Small intestine (tissue), 7 donors: ENCODE data around the gene CACNG6. TPM values are rescaled to one million over a fixed set of nuclear protein-coding genes. Genes with fewer than 3 reads are reported as not detected.

Source experiments
- DNase-seq, 2 donors: peaks; one replicate each; pipeline versions ENCODE4 v3.0.0 to v3.0.0-alpha.2; 2013
- FAIRE-seq: peaks from 2 replicates; lab custom pipeline; 2012; peaks lifted over from hg19 to GRCh38; lab: Jason Lieb, UNC
- H3K27ac ChIP-seq, 3 donors: one replicate each; pipeline ENCODE4 v1.5.1; 2013; ENCODE audit warnings: low read length in 2 of 3, mild to moderate bottlenecking in 2 of 3, control low read depth in 1 of 3, inconsistent platforms in 1 of 3, low read depth in 1 of 3, moderate library complexity in 1 of 3
- H3K27me3 ChIP-seq, 3 donors: one replicate each; pipeline ENCODE4 v1.6.1; 2013; ENCODE audit warnings: low read length in 3 of 3, inconsistent platforms in 1 of 3; ENCODE audit not compliant: control insufficient read depth in 3 of 3, insufficient read depth in 3 of 3
- H3K36me3 ChIP-seq, 3 donors: one replicate each; pipeline ENCODE4 v1.6.1; 2013; ENCODE audit warnings: low read length in 3 of 3, inconsistent platforms in 1 of 3, low read depth in 1 of 3, mild to moderate bottlenecking in 1 of 3, moderate library complexity in 1 of 3; ENCODE audit not compliant: control insufficient read depth in 3 of 3, insufficient read depth in 2 of 3
- H3K4me1 ChIP-seq, 3 donors: one replicate each; pipeline ENCODE4 v1.6.1; 2013; ENCODE audit warnings: low read length in 2 of 3, inconsistent platforms in 1 of 3, low read depth in 1 of 3, mild to moderate bottlenecking in 1 of 3, moderate library complexity in 1 of 3; ENCODE audit not compliant: control insufficient read depth in 3 of 3, insufficient read depth in 2 of 3
- H3K4me3 ChIP-seq, 3 donors: one replicate each; pipeline ENCODE4 v1.5.1; 2013; ENCODE audit warnings: low read length in 3 of 3, control low read depth in 1 of 3, inconsistent platforms in 1 of 3, low read depth in 1 of 3, mild to moderate bottlenecking in 1 of 3, moderate library complexity in 1 of 3
- H3K9me3 ChIP-seq, 2 donors: one replicate each; pipeline ENCODE4 v1.6.1; 2013; ENCODE audit warnings: low read depth in 1 of 2, low read length in 1 of 2; ENCODE audit not compliant: control insufficient read depth in 2 of 2, insufficient read depth in 1 of 2
- WGBS, 3 donors: extraction: QIAGEN DNeasy Blood & Tissue Kit; methylation state at CpG; one replicate each; pipeline ENCODE4 v1.1.7; 2013; 5-methylcytosine and 5-hydroxymethylcytosine counted together
- polyA plus RNA-seq, 4 donors: library from polyadenylated mRNA; stranded (reverse) in 3 of 4; unstranded in 1 of 4; fragments of 200-250 nt in 3 of 4; fragments of 120-200 nt in 1 of 4; gene quantifications; one replicate each; pipeline versions ENCODE4 v1.2.1 to v1.2.3, GENCODE V29; 2013
- donor health status: healthy with polysubstance abuse.
- donor health status: control.
- donor health status: control.
- donor health status: Bipolar disorder and iron deficiency.
- donor health status: healthy.

CACNG6 gene
- polyA plus RNA-seq, 4 donors = 0.03 to 0.06 TPM; not detected in 2

DNA sequence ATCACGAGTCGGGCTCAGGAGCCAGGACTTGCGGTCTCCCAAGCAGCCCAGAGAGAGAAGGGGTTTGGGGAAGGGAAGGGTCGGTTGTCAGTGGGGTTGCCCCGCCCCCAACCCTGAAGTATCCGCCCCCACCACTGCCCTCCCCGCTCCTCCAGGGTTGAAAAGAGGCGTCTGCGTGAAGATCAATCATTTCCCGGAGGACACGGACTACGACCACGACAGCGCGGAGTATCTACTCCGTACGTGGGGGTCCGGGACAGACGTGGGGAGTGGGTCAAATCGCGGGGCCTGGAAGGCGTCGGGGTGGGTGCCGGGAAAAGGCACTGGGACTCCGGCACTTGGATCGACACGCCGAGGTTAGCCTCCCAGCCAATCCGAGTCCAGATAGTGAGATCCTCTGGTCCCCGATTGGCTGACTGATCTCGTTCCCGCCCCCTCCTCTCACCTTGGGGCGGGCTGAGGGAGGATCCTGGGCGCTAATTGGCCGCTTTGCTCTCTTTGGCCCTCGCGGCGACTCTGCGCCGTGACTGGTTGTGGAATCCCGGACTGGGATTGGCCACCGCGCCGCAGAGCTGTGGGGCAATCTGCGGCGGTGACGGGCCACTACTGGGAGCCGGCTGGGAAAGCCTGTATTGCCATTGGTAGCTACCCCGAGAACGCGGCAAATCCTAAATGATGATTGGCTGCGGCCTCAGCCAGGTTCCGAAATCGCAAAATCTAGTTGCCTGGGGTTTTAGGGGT, 13.3 kb upstream of the CACNG6 start:
- Histone ChIP-seq H3K4me1 (peaks cover 0 to 4% (median 2%) of the 10 kb centered on the region in 3 donors), H3K36me3 (no peaks in the 10 kb centered on the region), H3K27me3 (peaks cover 3 to 47% (median 26%) of the 10 kb centered on the region in 3 donors), H3K4me3 (no peak overlapping the region), H3K27ac (no peak overlapping the region), H3K9me3 (peaks cover 3 to 16% of the 10 kb centered on the region in 2 donors)
- FAIRE-seq (no peak), DNase-seq (peak in 1 of 2 donors; percentile 12)
- WGBS, 3 donors = 6 to 31% (median 21%) methylated on average over 53 to 54 of the region's 54 CpGs

DNA sequence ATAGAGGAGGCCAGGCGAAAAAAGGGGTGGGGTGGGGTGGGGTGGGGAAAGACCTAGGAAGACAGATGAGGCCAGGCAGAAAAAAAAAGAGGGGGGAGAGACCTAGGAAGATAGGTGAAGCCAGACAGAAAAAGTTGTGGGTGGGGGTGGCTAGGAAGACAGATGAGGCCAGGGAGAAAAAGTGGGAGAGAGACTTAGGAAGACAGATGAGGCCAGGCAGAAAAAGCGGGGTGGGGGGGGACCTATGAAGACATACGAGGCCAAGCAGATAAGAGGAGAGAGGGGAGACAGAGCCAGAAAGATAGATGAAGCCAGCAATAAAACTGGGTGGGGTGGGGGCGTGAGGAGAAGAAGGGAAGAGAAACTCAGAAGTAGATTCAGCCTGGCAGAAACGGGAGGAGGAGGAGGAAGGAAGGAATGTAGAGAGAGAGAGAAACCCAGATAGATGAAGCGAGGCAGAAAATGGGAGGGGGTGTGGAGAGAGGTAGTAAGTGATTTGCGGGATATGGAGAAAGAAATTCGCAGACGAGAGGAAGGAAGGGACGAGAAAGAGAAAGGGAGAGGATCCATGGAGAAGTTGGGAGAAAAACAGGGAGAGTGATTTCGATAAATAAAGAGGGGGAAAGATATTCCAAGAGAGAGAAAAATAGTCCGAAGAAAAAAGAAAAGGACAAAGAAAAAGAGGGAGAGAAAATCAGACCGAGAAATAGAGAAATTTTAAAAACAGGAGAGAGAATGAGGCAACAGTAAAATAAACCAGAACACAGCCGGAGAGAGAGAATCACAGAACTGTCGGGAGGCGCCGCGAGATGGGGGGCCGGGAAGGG, 12.2 kb upstream of the CACNG6 start:
- Histone ChIP-seq H3K27ac (no peak overlapping the region), H3K4me1 (peaks cover 0 to 4% (median 2%) of the 10 kb centered on the region in 3 donors), H3K9me3 (peaks cover 3 to 16% of the 10 kb centered on the region in 2 donors), H3K27me3 (peaks cover 3 to 58% (median 35%) of the 10 kb centered on the region in 3 donors), H3K4me3 (no peak overlapping the region), H3K36me3 (no peaks in the 10 kb centered on the region)
- DNase-seq (no peak), FAIRE-seq (no peak)
- 3 to 11% (median 6%) methylated on average over 17 to 19 of the region's 19 CpGs for WGBS, 3 donors

DNA sequence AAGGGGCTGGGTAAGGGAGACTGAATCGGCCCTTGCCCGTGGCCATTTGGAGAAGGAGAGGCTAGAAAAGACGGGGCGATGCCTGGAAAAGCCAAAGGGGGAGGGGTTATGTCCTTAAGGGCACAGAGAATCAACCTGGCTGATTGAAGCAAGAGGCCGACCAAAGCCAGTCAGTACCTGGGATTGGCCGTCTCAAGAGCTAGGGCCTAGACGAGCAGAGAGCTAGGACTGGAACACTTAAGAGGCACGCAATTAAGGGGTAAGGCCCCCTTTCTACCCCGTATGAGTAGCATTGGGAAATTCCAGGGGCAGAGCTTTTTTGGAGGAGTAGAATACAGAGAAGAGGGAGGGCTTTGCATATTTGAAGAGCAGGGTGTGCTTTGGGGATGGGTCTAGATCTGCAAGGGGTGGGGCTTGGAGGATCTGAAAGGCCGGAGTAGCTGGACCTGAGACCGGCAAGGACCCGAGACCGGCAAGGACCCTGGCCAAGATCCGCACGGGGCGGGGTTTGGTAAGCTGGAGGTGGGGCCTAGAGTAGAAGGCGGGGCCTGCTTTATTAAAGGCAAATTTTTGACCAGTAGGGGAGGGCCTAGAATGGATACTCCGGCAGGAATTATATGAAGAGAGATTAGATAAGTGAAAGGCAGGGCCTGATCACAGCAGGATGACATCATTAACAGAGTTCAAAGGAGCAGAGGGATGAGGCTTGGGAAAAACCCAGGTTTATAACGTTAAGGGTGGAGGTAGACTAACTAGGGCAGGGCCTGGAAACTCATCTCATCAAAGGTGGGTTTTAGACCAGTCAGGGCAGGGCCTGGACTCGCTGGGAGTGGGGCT, 10.7 kb upstream of the CACNG6 start:
- H3K4me3 ChIP-seq = no peak overlapping the region
- H3K9me3 ChIP-seq = peaks cover 3 to 16% of the 10 kb centered on the region in 2 donors
- H3K27ac ChIP-seq = no peak overlapping the region
- H3K36me3 ChIP-seq = no peaks in the 10 kb centered on the region
- FAIRE-seq (no peak), DNase-seq (peak; percentile 59 to 74)
- 15 to 22% (median 20%) methylated on average over 20 of the region's 20 CpGs for WGBS, 3 donors
- peaks cover 3 to 61% (median 38%) of the 10 kb centered on the region in 3 donors for H3K27me3 ChIP-seq
- H3K4me1 ChIP-seq = peaks cover 0 to 4% (median 2%) of the 10 kb centered on the region in 3 donors

DNA sequence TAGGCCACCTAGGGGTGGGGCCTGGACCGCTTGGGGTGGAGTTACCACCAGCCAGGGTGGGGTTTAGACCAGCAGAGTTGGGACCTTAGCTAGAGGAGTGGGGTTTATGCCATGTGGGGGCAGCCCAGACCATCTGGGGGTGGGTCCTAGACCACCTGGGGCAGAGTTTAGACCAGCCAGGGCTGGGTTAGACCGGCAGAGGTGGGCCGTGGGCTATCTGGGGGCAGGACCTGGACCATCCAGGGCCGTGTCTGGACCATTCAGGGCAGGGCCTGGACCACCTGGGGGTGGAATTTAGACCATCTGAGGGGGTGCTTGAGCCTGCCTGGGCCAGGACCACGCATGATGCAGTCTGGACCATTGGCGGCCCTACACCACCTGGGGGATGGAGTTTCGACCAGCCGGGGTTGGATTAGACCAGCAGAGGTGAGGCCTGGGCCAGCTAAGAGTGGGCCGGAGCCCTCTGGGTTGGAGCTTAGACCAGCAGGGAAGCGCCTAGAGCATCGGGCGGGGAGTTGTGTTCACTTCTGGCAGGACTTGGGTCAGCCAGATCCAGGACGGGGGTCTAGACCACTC, 10.0 kb upstream of the CACNG6 start:
- peaks cover 3 to 16% of the 10 kb centered on the region in 2 donors for H3K9me3 ChIP-seq
- 60 to 71% (median 66%) methylated on average over 11 to 13 of the region's 13 CpGs for whole genome bisulfite sequencing, 3 donors
- peaks cover 3 to 61% (median 38%) of the 10 kb centered on the region in 3 donors for H3K27me3 ChIP-seq
- DNase-seq (no peak), FAIRE-seq (no peak)
- H3K36me3 ChIP-seq = no peaks in the 10 kb centered on the region
- no peak overlapping the region for H3K27ac ChIP-seq
- peaks cover 0 to 4% (median 2%) of the 10 kb centered on the region in 3 donors for H3K4me1 ChIP-seq
- no peak overlapping the region for H3K4me3 ChIP-seq

DNA sequence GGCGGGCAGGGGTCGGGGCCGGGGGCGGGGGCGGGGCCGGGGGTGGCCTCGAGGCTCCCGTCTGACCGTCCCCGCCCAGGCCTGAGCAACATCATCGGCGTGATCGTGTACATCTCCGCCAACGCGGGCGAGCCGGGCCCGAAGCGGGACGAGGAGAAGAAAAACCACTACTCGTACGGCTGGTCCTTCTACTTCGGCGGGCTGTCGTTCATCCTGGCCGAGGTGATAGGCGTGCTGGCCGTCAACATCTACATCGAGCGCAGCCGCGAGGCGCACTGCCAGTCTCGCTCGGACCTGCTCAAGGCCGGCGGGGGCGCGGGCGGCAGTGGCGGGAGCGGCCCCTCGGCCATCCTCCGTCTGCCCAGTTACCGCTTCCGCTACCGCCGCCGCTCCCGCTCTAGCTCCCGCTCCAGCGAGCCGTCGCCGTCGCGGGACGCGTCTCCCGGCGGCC, 9.4 kb upstream of the CACNG6 start:
- Histone ChIP-seq H3K4me1 (peaks cover 0 to 4% (median 2%) of the 10 kb centered on the region in 3 donors), H3K27me3 (peaks cover 3 to 59% (median 38%) of the 10 kb centered on the region in 3 donors), H3K27ac (no peak overlapping the region), H3K36me3 (no peaks in the 10 kb centered on the region), H3K4me3 (peak overlapping the region in 1 of 3 donors; percentile 32), H3K9me3 (peaks cover 3 to 16% of the 10 kb centered on the region in 2 donors)
- DNase-seq (peak in 1 of 2 donors; percentile 32), FAIRE-seq (no peak)
- WGBS, 3 donors = 4 to 9% (median 8%) methylated on average over 23 to 62 of the region's 62 CpGs

DNA sequence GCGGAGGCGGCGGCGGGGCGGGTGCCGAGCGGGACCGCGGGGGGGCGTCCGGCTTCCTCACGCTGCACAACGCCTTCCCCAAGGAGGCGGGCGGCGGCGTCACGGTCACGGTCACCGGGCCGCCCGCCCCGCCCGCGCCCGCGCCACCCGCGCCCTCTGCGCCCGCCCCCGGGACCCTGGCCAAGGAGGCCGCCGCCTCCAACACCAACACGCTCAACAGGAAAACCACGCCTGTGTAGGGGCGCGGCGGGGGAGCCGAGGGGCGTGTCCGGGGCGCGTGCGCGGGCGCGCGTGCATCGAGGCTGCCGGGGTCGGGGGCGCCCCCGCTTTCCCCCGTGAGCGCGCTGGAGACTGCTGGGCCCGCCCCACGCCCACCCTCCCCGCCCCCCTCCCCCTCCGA, 8.8 kb upstream of the CACNG6 start:
- peaks cover 3 to 16% of the 10 kb centered on the region in 2 donors for H3K9me3 ChIP-seq
- H3K27me3 ChIP-seq = peaks cover 3 to 54% (median 38%) of the 10 kb centered on the region in 3 donors
- WGBS, 3 donors = 0 to 9% (median 1%) methylated on average over 7 to 61 of the region's 61 CpGs
- H3K4me3 ChIP-seq = peak overlapping the region in 2 of 3 donors; percentile 9 to 32
- H3K36me3 ChIP-seq = no peaks in the 10 kb centered on the region
- FAIRE-seq (no peak), DNase-seq (peak in 1 of 2 donors; percentile 39)
- peaks cover 0 to 4% (median 1%) of the 10 kb centered on the region in 3 donors for H3K4me1 ChIP-seq
- no peak overlapping the region for H3K27ac ChIP-seq

DNA sequence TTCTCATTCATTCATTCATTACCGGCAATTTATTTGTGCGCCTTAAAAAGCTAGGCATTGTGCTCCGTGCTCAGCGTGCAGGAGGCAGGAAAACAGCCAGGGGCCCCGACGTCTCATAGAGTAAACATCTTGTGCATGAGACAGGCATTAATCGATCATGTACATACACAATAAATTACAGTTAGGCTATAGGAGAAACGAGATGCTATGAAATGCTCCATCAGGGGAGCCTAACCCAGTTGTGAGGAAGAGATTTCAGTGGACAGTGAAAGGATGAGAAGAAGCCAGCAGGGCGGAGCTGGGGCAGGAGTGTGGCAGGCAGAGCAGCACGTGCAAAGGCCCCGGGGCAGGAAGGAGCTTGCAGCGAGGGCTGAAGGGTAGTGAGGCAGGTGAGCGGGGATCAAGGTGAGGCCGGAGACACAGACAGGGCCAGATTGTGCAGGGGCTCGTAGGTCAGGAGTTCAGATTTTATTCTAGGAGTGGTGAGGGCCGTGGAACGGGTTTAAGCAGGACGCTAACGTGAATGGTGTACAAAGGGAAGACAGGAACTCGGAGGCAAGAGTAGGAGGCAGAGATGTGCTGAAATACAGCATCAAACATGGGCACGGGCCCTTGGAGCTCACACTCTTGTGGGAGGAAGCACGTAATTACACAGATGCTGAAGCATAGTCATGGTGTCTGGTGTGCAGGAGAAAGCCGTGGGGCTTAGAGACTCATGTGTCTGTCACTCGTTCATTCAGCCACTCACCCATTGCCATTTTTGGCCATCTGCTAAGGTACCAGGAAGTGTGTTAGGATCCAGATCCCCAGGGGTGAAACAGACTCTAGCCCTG, 7.8 kb upstream of the CACNG6 start:
- H3K9me3 ChIP-seq = peaks cover 3 to 13% of the 10 kb centered on the region in 2 donors
- H3K27me3 ChIP-seq = peaks cover 3 to 43% (median 38%) of the 10 kb centered on the region in 3 donors
- H3K4me3 ChIP-seq = no peak overlapping the region
- DNase-seq = no peak
- H3K36me3 ChIP-seq = no peaks in the 10 kb centered on the region
- H3K4me1 ChIP-seq = peaks cover 0 to 4% (median 0%) of the 10 kb centered on the region in 3 donors
- 78 to 81% (median 79%) methylated on average over 24 of the region's 24 CpGs for WGBS, 3 donors
- H3K27ac ChIP-seq = no peak overlapping the region
- no peak for FAIRE-seq
